Measurements from ENCODE around the gene PPBP.

The PPBP gene

GRCh38 chr4:74000301-74000700 is 12.3 kb upstream of the PPBP start:
- no peak for DNase-seq (ENCODE audit: low read depth)
- H3K4me3 ChIP-seq (ENCODE audit: low read depth, low read length) = no peak overlapping the region
- TF ChIP-seq, protein P1, sequence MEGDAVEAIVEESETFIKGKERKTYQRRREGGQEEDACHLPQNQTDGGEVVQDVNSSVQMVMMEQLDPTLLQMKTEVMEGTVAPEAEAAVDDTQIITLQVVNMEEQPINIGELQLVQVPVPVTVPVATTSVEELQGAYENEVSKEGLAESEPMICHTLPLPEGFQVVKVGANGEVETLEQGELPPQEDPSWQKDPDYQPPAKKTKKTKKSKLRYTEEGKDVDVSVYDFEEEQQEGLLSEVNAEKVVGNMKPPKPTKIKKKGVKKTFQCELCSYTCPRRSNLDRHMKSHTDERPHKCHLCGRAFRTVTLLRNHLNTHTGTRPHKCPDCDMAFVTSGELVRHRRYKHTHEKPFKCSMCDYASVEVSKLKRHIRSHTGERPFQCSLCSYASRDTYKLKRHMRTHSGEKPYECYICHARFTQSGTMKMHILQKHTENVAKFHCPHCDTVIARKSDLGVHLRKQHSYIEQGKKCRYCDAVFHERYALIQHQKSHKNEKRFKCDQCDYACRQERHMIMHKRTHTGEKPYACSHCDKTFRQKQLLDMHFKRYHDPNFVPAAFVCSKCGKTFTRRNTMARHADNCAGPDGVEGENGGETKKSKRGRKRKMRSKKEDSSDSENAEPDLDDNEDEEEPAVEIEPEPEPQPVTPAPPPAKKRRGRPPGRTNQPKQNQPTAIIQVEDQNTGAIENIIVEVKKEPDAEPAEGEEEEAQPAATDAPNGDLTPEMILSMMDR (IDR thresholded peaks at IDR 0.05; ENCODE audit: low read depth, low read length, missing control alignments) = no peak

GRCh38 chr4:73998040-73999011 is 10.3 kb upstream of the PPBP start, which contains the start of gene CXCL5:
Gene CXCL5, minus strand, starts transcription at chr4:73998677. Its CDS starts 96 bp downstream, at chr4:73998581.
- no peak for DNase-seq (ENCODE audit: low read depth)
- TF ChIP-seq, protein P1 (IDR thresholded peaks at IDR 0.05; ENCODE audit: low read depth, low read length, missing control alignments) = no peak
- no peak within 1 kb of the TSS for H3K4me3 ChIP-seq (ENCODE audit: low read depth, low read length)

DNA sequence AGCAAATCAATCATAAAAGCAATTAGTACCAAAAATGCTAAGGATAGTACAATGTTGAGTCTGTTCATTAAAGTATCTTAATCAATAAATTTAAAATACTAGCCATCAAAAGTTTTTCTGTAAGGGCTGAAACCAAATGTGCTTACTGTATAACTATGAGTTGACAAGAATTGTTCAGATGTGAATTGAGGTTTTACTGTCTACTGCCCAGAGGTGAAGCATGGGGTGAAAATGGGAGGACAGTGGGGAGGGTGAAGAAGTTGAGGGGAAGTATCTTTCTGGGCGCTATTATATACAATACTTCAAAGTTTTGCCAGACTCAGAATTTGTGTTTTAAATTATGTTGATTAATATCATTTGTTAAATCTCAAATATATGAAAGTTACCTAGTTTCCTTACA is 4.1 kb upstream of the PPBP start:
- TF ChIP-seq, protein P1 (IDR thresholded peaks at IDR 0.05; ENCODE audit: low read depth, low read length, missing control alignments) = no peak
- no peak overlapping the region for H3K4me3 ChIP-seq (ENCODE audit: low read depth, low read length)
- no peak for DNase-seq (ENCODE audit: low read depth)

DNA sequence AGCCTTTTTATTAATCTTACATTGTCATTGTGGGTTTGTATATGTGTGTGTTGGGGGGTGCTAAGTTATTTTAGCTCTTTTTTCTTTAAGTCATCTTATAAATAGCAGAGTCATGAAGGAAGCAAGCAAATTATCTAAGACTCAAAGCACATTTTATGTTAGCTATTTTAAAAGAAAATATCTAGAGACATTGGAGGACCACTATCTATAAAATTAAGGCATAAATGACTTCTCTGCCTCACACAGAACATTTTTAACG is 3.7 kb upstream of the PPBP start:
- H3K4me3 ChIP-seq (ENCODE audit: low read depth, low read length) = no peak overlapping the region
- TF ChIP-seq, protein P1 (IDR thresholded peaks at IDR 0.05; ENCODE audit: low read depth, low read length, missing control alignments) = no peak
- no peak for DNase-seq (ENCODE audit: low read depth)

DNA sequence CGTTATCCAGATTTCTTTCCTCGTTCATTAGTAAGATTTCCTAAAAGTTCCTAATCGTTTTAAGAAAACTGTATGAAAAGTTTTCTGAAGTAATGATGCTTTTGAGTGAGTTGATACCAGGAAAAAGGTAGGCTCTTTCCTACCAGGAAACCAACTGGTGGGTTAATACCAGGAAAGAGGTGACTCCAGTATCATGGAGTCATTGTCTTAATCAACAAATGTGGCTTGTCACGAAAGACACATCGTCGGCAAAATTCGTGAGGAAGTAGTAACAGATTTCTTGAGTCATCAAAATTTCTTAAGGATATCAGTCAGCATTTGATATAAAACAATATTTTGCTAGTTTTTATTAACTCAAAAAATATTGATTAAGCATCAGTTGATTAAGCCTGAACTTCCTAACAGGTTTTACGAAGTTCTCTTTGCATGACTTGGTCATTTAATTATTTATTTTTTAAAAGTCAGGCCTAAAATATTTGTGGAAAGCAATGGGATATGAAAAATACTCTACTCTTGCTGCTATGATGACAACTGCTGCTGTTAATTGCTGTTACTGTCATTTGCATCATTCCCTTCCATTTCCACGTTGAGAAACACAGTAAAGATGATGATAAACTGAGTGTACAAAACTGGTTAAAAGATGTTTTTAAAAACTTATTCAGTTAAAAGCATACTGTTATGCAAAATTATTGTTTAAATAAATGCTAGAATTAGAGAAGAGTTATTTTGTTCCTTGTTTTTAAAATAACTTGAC is 3.2 kb upstream of the PPBP start:
- TF ChIP-seq, protein P1 (IDR thresholded peaks at IDR 0.05; ENCODE audit: low read depth, low read length, missing control alignments) = no peak
- DNase-seq (ENCODE audit: low read depth) = no peak
- no peak overlapping the region for H3K4me3 ChIP-seq (ENCODE audit: low read depth, low read length)

GRCh38 chr4:73989928-73990327 is 1.9 kb upstream of the PPBP start:
- TF ChIP-seq, protein P1 (IDR thresholded peaks at IDR 0.05; ENCODE audit: low read depth, low read length, missing control alignments) = no peak
- no peak overlapping the region for H3K4me3 ChIP-seq (ENCODE audit: low read depth, low read length)
- DNase-seq (ENCODE audit: low read depth) = no peak
